BE2C (cell line): Measurements from ENCODE around the gene NKX2-3.

Experiments
- DNase-seq: peaks from one replicate; pipeline ENCODE4 v3.0.0-alpha.2; 2020
- H3K27me3 ChIP-seq: fragments of 250-450 bp; sonication (Bioruptor Pico); 2 replicates; pipeline ENCODE4 v1.5.1; 2020; ENCODE audit warnings: mild to moderate bottlenecking
- H3K36me3 ChIP-seq: fragments of 250-450 bp; sonication (Bioruptor Pico); 2 replicates; pipeline ENCODE4 v1.5.1; 2020; ENCODE audit warnings: mild to moderate bottlenecking
- H3K4me1 ChIP-seq: fragments of 250-450 bp; sonication (Bioruptor Pico); 2 replicates; pipeline ENCODE4 v1.5.1; 2020
- H3K4me3 ChIP-seq: 2 replicates; pipeline ENCODE4 v1.5.1; 2011; ENCODE audit warnings: low read depth, low read length
- H3K9me3 ChIP-seq: fragments of 250-450 bp; sonication (Bioruptor Pico); 2 replicates; pipeline ENCODE4 v1.5.1; 2020
- CTCF ChIP-seq: IDR thresholded peaks from 2 replicates; pipeline ENCODE4 v1.5.1; 2012; ENCODE audit warnings: mild to moderate bottlenecking, low read depth, low read length

The NKX2-3 gene

GRCh38 chr10:99539120-99539519 lies 6.4 kb downstream of the NKX2-3 start:
- Histone ChIP-seq H3K9me3 (no peaks in the 10 kb centered on the region), H3K4me1 (no peaks in the 10 kb centered on the region), H3K4me3 (no peak overlapping the region), H3K36me3 (no peaks in the 10 kb centered on the region), H3K27me3 (peaks cover 96% of the 10 kb centered on the region)
- DNase-seq, result no peak
- no peak for TF ChIP-seq CTCF

GRCh38 chr10:99539820-99540219 lies 7.1 kb downstream of the NKX2-3 start:
- no peaks in the 10 kb centered on the region for H3K9me3 ChIP-seq
- no peaks in the 10 kb centered on the region for H3K36me3 ChIP-seq
- DNase-seq, result no peak
- H3K27me3 ChIP-seq, result peaks cover 94% of the 10 kb centered on the region
- no peak for TF ChIP-seq CTCF
- H3K4me3 ChIP-seq, result no peak overlapping the region
- no peaks in the 10 kb centered on the region for H3K4me1 ChIP-seq

GRCh38 chr10:99540306-99540656 lies 7.5 kb downstream of the NKX2-3 start:
- Histone ChIP-seq H3K4me1 (no peaks in the 10 kb centered on the region), H3K9me3 (no peaks in the 10 kb centered on the region), H3K4me3 (no peak overlapping the region), H3K27me3 (peaks cover 93% of the 10 kb centered on the region), H3K36me3 (no peaks in the 10 kb centered on the region)
- no peak for TF ChIP-seq CTCF
- no peak for DNase-seq

DNA sequence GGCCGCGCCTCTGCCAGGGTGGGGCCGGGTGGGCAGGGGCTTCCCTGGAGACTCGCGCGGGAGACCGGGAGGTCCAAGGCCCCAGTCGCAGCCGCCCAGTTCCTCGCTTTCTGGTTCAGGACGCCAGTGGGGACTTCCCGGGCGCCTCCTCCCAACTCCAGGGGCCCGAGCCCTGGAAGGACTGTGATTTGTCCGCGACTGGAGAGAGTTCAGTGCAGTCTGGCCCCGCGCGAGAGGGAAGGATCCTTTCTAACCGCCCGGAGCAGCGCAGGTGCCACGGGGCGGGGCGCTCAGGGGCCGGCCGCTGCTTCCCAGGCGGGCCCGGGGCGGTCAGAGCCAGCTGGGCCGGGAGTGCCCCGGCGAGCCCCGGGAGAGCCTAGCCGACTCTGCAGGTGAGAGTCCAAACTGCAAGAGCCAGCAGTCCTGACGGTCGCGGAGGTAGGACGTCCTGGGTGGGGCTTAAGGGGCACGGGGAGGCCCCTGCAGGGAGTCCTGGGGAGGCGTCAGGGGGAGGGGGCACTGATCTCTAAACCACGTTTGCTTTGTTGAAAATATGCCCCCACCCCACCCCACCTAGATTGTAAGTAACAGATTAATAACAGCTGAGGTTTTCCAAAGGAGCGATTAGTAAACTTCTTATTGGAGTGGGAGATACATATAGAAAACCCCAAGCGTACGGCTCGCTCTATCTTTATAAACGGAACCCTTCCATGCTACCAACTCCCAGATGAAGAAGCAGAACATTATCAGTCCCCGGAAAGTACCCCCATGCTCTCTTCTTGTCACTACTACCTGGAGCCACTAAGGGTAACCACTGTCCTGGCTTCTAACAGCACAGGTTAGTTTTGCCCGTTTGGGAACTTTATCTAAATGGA lies 8.2 kb downstream of the NKX2-3 start:
- Histone ChIP-seq H3K4me3 (no peak overlapping the region), H3K9me3 (no peaks in the 10 kb centered on the region), H3K4me1 (no peaks in the 10 kb centered on the region), H3K36me3 (no peaks in the 10 kb centered on the region), H3K27me3 (peaks cover 86% of the 10 kb centered on the region)
- DNase-seq, result no peak
- no peak for TF ChIP-seq CTCF

DNA sequence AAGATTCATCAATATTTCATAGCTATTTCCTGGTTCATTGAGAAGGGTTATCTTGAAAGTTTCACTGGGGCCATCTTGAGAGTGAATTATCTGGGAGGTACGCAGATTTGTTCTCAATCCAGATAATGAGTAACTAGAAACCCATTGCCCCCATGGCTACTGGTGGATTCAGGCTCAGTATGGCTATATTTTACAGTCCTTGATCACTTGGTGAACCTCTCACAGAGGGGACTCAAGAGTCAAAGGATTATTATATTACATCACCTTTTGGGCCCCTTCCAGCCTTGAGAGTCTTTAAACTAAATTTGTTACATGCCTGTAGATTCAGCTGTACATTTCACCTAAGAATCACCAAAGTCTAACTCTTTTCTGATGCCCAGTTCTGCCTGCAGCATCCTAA lies 11.6 kb downstream of the NKX2-3 start:
- TF ChIP-seq CTCF, result no peak
- H3K27me3 ChIP-seq, result peaks cover 65% of the 10 kb centered on the region
- no peak overlapping the region for H3K4me3 ChIP-seq

DNA sequence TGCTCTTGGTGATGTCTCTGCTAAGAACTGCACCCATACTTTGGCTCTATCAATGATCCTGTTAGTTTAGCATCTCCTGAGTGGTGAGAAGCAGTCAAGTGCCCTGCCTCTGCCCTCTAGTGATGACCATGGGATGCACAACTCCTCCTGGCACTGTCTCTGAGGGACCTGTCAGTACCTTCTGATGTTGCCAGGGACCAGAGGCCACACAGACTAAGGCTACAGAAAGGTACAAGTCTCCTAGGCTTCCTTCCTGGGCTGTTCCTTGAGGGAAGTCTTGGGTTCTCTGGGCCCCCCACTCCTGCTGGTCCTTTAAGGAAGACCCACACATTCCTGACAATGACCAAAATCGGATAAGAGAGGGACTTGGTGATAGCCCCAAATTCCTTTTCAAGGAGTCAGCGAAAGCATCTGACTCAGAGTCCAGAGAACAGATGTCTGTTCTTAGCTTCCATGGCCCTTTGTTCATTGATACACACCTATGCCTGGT lies 15.3 kb downstream of the NKX2-3 start:
- DNase-seq, result no peak
- H3K36me3 ChIP-seq, result no peaks in the 10 kb centered on the region
- no peak overlapping the region for H3K4me3 ChIP-seq
- peaks cover 31% of the 10 kb centered on the region for H3K27me3 ChIP-seq
- H3K9me3 ChIP-seq, result no peaks in the 10 kb centered on the region
- no peaks in the 10 kb centered on the region for H3K4me1 ChIP-seq
- peak; percentile 42; the same call in 1 of the 2 replicates for TF ChIP-seq CTCF

More for the DNA sequence above, 11.6 kb downstream of the NKX2-3 start:
- Histone ChIP-seq H3K4me1 (no peaks in the 10 kb centered on the region), H3K9me3 (no peaks in the 10 kb centered on the region), H3K36me3 (no peaks in the 10 kb centered on the region)
- no peak for DNase-seq
